Endothelial cell of umbilical vein (primary cell): Measurements from ENCODE around the gene SPART.

Experiments
- CTCF ChIP-seq, 2 donors: IDR thresholded peaks; 1 replicate in 1 of 2; 2 replicates in 1 of 2; pipeline ENCODE4 v1.5.1; 2011; ENCODE audit warnings: low read length in 2 of 2, mild to moderate bottlenecking in 2 of 2, moderate library complexity in 2 of 2, control low read depth in 1 of 2, inconsistent platforms in 1 of 2, low read depth in 1 of 2; ENCODE audit not compliant: insufficient read depth in 1 of 2; ENCODE audit errors: extremely low read depth in 1 of 2
- EZH2 ChIP-seq: IDR thresholded peaks from 2 replicates; pipeline ENCODE4 v1.6.1; 2012; ENCODE audit warnings: borderline replicate concordance, low read depth, mild to moderate bottlenecking, moderate library complexity, low read length, inconsistent platforms; ENCODE audit not compliant: severe bottlenecking
- FOS ChIP-seq: IDR thresholded peaks from 2 replicates; pipeline ENCODE4 v1.6.1; 2011; ENCODE audit warnings: mild to moderate bottlenecking, low read length, moderate library complexity, borderline replicate concordance; ENCODE audit not compliant: insufficient read depth
- MAX ChIP-seq: IDR thresholded peaks from 2 replicates; pipeline ENCODE4 v1.6.1; 2011; ENCODE audit not compliant: insufficient read depth, insufficient read length
- MYC ChIP-seq: IDR thresholded peaks from one replicate; pipeline ENCODE4 v1.6.1; 2011; ENCODE audit warnings: mild to moderate bottlenecking, low read depth, low read length
- POLR2A ChIP-seq: IDR thresholded peaks from 2 replicates; pipeline ENCODE4 v1.6.1; 2012; ENCODE audit warnings: low read depth, mild to moderate bottlenecking, control low read depth, low read length
- POLR2AphosphoS5 ChIP-seq: IDR thresholded peaks from 2 replicates; pipeline ENCODE4 v1.6.1; 2012; ENCODE audit warnings: low read depth, mild to moderate bottlenecking, control low read depth, low read length, moderate library complexity; ENCODE audit not compliant: insufficient read depth

GRCh38 chr13:36371185-36371584 is 25.0 kb upstream of the SPART start:
- TF ChIP-seq POLR2A = no peak
- TF ChIP-seq CTCF (IDR thresholded peaks at IDR 0.05; ENCODE audit: extremely low read depth in 1 of 2, insufficient read depth in 1 of 2, low read depth in 1 of 2, low read length in 2 of 2) = no peak
- no peak for TF ChIP-seq POLR2AphosphoS5
- TF ChIP-seq EZH2 = no peak
- no peak for TF ChIP-seq MAX
- TF ChIP-seq FOS = no peak
- TF ChIP-seq MYC = no peak
